Activated naive CD4-positive, alpha-beta T cell treated with anti-CD3 and anti-CD28 coated beads for 36 hours (primary cell): ENCODE data around the gene GABBR2. TPM values are rescaled to one million over a fixed set of nuclear protein-coding genes. Genes with fewer than 3 reads are reported as not detected.

Experiments used
- CTCF ChIA-PET: fragments of 350-600 bp; sonication (Branson Sonifier 250); formaldehyde crosslinking; loops from one replicate; lab custom pipeline; 2021; ENCODE audit warnings: antibody characterized with exemption; lab: Charles Lee
- DNase-seq: peaks from one replicate; pipeline ENCODE4 v3.0.0-alpha.2; 2020
- H3K27ac Mint-ChIP-seq: one replicate; pipeline ENCODE4 v1.8.0; 2021; ENCODE audit warnings: mild to moderate bottlenecking, mixed read lengths
- H3K27me3 Mint-ChIP-seq: one replicate; pipeline ENCODE4 v1.8.0; 2021; ENCODE audit warnings: low read depth, mixed read lengths
- H3K36me3 Mint-ChIP-seq: one replicate; pipeline ENCODE4 v1.8.0; 2021; ENCODE audit warnings: low read depth, mixed read lengths
- H3K4me1 Mint-ChIP-seq: one replicate; pipeline ENCODE4 v1.8.0; 2021; ENCODE audit warnings: low read depth, mixed read lengths
- H3K4me3 Mint-ChIP-seq: one replicate; pipeline ENCODE4 v1.8.0; 2021; ENCODE audit warnings: mild to moderate bottlenecking, moderate library complexity, mixed read lengths
- H3K9me3 Mint-ChIP-seq: one replicate; pipeline ENCODE4 v1.8.0; 2021; ENCODE audit warnings: mixed read lengths
- intact Hi-C: fragments of 100-400 bp; cut with micrococcal nuclease; formaldehyde crosslinking; loops from one replicate; pipeline ENCODE4 v1.15.1; 2023
- total RNA-seq, 2 experiments: library from RNA; stranded (reverse); gene quantifications; one replicate each; pipeline ENCODE4 v1.2.3, GENCODE V29; 2021

The GABBR2 gene
- total RNA-seq, 2 experiments from 2014 or later: not detected

DNA sequence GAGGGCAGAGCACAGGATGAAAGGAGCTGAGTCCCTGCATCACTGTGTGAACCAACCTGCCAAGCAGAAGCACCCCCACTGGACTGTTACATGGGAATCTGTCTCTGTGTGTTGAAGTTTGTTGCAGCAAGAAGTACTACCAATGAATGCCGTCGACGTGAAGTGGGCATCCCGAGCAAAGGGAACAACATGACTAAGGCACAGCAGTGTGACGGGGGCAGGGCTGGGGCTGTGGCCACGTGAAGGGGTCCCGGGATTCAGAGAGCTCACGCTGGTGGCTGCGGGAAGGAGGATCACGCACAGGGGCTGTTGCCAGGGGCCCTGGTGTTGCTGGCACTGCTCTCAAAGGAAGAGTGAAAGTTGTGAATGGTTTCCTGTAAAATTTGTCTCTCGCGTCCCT is 27.5 kb upstream of the GABBR2 start:
- no peak for DNase-seq
- Mint-ChIP-seq H3K9me3 (peaks cover 8% of the 10 kb centered on the region), H3K27ac (no peak overlapping the region), H3K36me3 (peaks cover 31% of the 10 kb centered on the region), H3K4me1 (no peaks in the 10 kb centered on the region), H3K4me3 (no peak overlapping the region), H3K27me3 (no peaks in the 10 kb centered on the region)
- intact Hi-C loops: no loop called here
- CTCF ChIA-PET: no interaction called here

GRCh38 chr9:98732801-98733200 is 24.1 kb upstream of the GABBR2 start:
- CTCF ChIA-PET: no interaction called here
- H3K4me3 Mint-ChIP-seq: no peak overlapping the region

DNA sequence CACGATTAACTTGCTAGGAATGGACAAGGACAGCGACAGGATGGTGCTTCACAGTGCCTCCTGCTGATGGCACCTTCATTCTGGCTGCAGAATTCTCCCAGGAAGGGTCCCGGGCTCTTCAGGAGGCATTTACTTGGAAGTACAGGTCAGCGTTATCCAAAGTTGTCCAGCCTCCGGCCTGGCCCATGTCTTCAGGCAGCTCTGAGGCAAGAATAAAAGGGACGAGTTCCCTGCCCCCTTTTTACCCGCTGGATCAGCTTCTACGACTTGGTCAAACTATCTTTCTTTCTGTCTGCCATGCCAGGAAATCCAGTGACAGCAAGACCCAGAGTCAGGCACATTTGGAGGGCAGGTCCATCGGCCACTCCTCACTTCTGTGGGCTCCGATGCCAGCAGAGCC is 23.4 kb upstream of the GABBR2 start:
- no peak overlapping the region for H3K27ac Mint-ChIP-seq
- no peak overlapping the region for H3K4me3 Mint-ChIP-seq
- intact Hi-C loops: no loop called here
- no peaks in the 10 kb centered on the region for H3K27me3 Mint-ChIP-seq
- H3K9me3 Mint-ChIP-seq: no peaks in the 10 kb centered on the region
- DNase-seq: no peak
- CTCF ChIA-PET: interaction anchor here (1.6 kb wide), 1 partner anchor 43 kb away, joined by 3 read pairs; no protein-coding TSS in a partner anchor
- H3K4me1 Mint-ChIP-seq: no peaks in the 10 kb centered on the region
- peaks cover 5% of the 10 kb centered on the region for H3K36me3 Mint-ChIP-seq

More at GRCh38 chr9:98732801-98733200, 24.1 kb upstream of the GABBR2 start:
- no peaks in the 10 kb centered on the region for H3K9me3 Mint-ChIP-seq
- peaks cover 9% of the 10 kb centered on the region for H3K36me3 Mint-ChIP-seq
- H3K4me1 Mint-ChIP-seq: no peaks in the 10 kb centered on the region
- no peaks in the 10 kb centered on the region for H3K27me3 Mint-ChIP-seq
- no peak overlapping the region for H3K27ac Mint-ChIP-seq
- intact Hi-C loops: no loop called here
- no peak for DNase-seq

DNA sequence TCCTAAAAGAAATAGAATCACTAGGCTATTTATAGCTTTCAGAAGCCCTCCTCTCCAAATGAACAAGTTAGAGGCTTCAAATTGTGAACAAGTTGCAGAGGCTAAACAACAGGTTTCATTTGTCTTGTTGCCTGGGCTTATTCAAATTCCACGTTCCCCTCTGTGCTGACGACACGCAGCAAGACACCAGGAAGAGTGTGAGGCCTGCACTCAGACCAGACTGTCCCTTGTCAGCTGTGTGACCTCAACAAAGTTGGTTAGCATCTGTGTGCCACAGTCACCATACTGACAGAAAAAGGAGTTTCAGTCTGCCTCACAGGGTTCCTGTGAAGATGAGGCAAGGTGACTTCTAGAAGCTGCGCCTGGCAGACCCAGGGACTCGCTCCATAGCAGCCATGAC is 22.1 kb upstream of the GABBR2 start:
- H3K9me3 Mint-ChIP-seq: no peaks in the 10 kb centered on the region
- H3K4me3 Mint-ChIP-seq: no peak overlapping the region
- H3K27me3 Mint-ChIP-seq: peaks cover 2% of the 10 kb centered on the region
- H3K36me3 Mint-ChIP-seq: no peaks in the 10 kb centered on the region
- no peak overlapping the region for H3K27ac Mint-ChIP-seq
- no peaks in the 10 kb centered on the region for H3K4me1 Mint-ChIP-seq
- DNase-seq: no peak
- intact Hi-C loops: no loop called here
- CTCF ChIA-PET: interaction anchor here (1.6 kb wide), 1 partner anchor 45 kb away, joined by 3 read pairs; no protein-coding TSS in a partner anchor

GRCh38 chr9:98728500-98728899 is 19.8 kb upstream of the GABBR2 start:
- intact Hi-C loops: no loop called here
- H3K27me3 Mint-ChIP-seq: peaks cover 11% of the 10 kb centered on the region
- no peak for DNase-seq
- H3K27ac Mint-ChIP-seq: no peak overlapping the region
- H3K36me3 Mint-ChIP-seq: no peaks in the 10 kb centered on the region
- H3K4me1 Mint-ChIP-seq: no peaks in the 10 kb centered on the region
- H3K9me3 Mint-ChIP-seq: no peaks in the 10 kb centered on the region
- CTCF ChIA-PET: no interaction called here
- H3K4me3 Mint-ChIP-seq: no peak overlapping the region

DNA sequence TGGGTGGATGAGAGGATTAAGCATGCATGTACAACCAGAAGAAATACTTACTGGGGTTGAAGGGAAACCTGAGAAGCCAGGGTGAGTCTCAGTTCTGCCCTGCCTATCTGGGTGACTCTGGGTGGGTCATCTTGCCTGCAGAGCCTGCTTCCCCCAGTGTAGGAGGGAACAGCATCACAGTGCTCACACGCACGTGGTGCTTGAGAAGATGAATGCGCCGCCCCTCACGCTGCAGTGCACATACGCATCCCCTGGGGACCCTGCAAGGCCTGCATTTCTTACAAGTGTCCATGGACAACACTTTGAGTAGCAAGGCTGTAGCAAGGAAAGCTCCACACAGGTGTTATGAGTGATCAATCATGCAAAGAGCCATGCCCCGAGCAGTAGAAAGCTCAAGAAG is 18.7 kb upstream of the GABBR2 start:
- DNase-seq: no peak
- H3K4me1 Mint-ChIP-seq: no peaks in the 10 kb centered on the region
- H3K9me3 Mint-ChIP-seq: no peaks in the 10 kb centered on the region
- H3K36me3 Mint-ChIP-seq: no peaks in the 10 kb centered on the region
- no peak overlapping the region for H3K4me3 Mint-ChIP-seq
- CTCF ChIA-PET: interaction anchor here (1.8 kb wide), 1 partner anchor 49 kb away, joined by 8 read pairs; no protein-coding TSS in a partner anchor
- H3K27ac Mint-ChIP-seq: no peak overlapping the region
- H3K27me3 Mint-ChIP-seq: peaks cover 18% of the 10 kb centered on the region
- intact Hi-C loops: no loop called here

GRCh38 chr9:98726735-98727134 is 18.0 kb upstream of the GABBR2 start:
- no peaks in the 10 kb centered on the region for H3K9me3 Mint-ChIP-seq
- peaks cover 21% of the 10 kb centered on the region for H3K27me3 Mint-ChIP-seq
- H3K27ac Mint-ChIP-seq: no peak overlapping the region
- CTCF ChIA-PET: interaction anchor here (1.8 kb wide), 1 partner anchor 49 kb away, joined by 8 read pairs; no protein-coding TSS in a partner anchor
- H3K4me3 Mint-ChIP-seq: no peak overlapping the region
- no peak for DNase-seq
- no peaks in the 10 kb centered on the region for H3K4me1 Mint-ChIP-seq
- intact Hi-C loops: no loop called here
- H3K36me3 Mint-ChIP-seq: no peaks in the 10 kb centered on the region

DNA sequence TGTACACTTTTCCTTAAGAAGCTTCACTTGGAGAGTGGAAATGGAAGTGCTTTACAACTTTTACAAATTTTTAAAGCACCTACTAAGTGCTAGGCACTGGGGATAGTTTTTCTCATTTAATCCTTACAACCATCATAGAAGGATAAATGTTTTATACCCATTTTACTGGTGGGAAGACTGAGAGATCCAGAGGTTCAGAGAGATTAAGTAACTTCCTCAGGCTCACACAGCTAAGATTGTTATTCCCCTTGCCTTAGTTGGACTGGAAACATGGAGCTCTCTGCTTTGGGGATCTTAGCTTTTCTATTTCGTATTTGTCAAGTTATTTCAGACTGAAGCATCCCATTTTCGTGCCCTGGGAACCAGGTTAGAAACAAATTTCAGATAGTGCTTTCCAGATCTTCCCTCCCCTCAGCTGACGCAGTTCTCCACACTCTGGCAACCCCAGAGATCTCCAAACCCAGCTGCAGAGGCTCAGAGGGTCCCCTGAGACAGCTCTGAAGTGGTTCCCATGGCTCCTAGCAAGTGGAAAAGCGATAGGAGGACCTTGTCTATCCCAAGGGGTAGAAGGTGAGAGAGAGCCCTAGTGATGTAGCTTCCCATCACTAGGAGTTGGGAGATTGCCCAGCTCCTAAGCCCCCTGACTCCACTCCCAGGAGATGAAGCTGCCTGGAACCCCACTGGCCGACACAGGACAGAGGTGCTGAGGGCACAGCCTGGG is 16.2 kb upstream of the GABBR2 start:
- no peaks in the 10 kb centered on the region for H3K4me1 Mint-ChIP-seq
- DNase-seq: no peak
- no peaks in the 10 kb centered on the region for H3K36me3 Mint-ChIP-seq
- CTCF ChIA-PET: no interaction called here
- no peaks in the 10 kb centered on the region for H3K9me3 Mint-ChIP-seq
- H3K27ac Mint-ChIP-seq: no peak overlapping the region
- intact Hi-C loops: no loop called here
- H3K4me3 Mint-ChIP-seq: no peak overlapping the region
- peaks cover 25% of the 10 kb centered on the region for H3K27me3 Mint-ChIP-seq

DNA sequence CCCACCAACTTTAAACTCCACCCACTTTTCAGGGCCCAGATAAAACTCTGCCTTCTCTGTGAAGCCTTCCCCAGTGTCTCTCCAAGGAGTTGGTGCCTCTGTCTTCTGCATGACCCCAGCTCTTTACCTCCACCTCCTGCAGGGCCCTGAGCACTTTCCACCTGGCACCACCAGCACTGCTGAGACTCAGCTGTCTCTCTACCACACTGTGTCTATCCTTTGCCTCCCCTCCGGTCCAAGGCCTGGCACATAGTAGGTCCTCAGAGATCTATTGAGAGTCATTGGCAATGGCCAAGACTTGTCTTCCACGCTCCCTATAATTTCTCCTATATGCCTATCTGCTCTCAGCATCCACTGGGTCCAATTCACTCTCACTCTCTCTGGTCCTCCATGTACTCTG is 12.9 kb upstream of the GABBR2 start:
- no peaks in the 10 kb centered on the region for H3K9me3 Mint-ChIP-seq
- no peak overlapping the region for H3K4me3 Mint-ChIP-seq
- CTCF ChIA-PET: interaction anchor here (0.6 kb wide), 1 partner anchor 51 kb away, joined by 3 read pairs; no protein-coding TSS in a partner anchor
- H3K27ac Mint-ChIP-seq: no peak overlapping the region
- no peak for DNase-seq
- H3K27me3 Mint-ChIP-seq: peaks cover 26% of the 10 kb centered on the region
- intact Hi-C loops: no loop called here
- no peaks in the 10 kb centered on the region for H3K36me3 Mint-ChIP-seq
- no peaks in the 10 kb centered on the region for H3K4me1 Mint-ChIP-seq

DNA sequence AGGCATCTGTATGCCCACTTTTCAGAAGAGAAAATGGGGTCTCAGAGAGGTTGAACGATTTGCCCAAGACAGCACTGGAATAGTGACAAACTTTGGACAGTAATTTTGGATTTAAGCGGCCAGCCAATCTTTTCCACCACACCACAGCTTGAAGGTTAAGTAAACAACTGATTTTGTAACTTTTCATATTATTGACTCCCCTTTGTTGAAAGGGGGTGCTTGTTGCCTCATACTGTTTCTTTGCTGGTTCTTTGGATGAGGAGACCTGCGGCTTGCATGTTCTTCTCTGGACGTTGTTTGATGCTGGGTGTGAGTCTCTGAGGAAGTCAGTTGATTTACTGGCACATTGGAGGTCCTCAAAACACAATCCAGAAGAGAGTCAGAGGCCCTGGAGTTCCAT is 11.7 kb upstream of the GABBR2 start:
- no peak for DNase-seq
- peaks cover 26% of the 10 kb centered on the region for H3K27me3 Mint-ChIP-seq
- no peaks in the 10 kb centered on the region for H3K36me3 Mint-ChIP-seq
- H3K4me1 Mint-ChIP-seq: no peaks in the 10 kb centered on the region
- no peak overlapping the region for H3K4me3 Mint-ChIP-seq
- CTCF ChIA-PET: interaction anchor here (0.6 kb wide), 1 partner anchor 21 kb away, joined by 3 read pairs; no protein-coding TSS in a partner anchor
- no peaks in the 10 kb centered on the region for H3K9me3 Mint-ChIP-seq
- H3K27ac Mint-ChIP-seq: no peak overlapping the region
- intact Hi-C loops: no loop called here

GRCh38 chr9:98719055-98719454 is 10.3 kb upstream of the GABBR2 start:
- no peaks in the 10 kb centered on the region for H3K9me3 Mint-ChIP-seq
- no peaks in the 10 kb centered on the region for H3K36me3 Mint-ChIP-seq
- CTCF ChIA-PET: no interaction called here
- no peak overlapping the region for H3K4me3 Mint-ChIP-seq
- intact Hi-C loops: no loop called here
- peaks cover 20% of the 10 kb centered on the region for H3K27me3 Mint-ChIP-seq
- no peak for DNase-seq
- H3K4me1 Mint-ChIP-seq: no peaks in the 10 kb centered on the region
- no peak overlapping the region for H3K27ac Mint-ChIP-seq

DNA sequence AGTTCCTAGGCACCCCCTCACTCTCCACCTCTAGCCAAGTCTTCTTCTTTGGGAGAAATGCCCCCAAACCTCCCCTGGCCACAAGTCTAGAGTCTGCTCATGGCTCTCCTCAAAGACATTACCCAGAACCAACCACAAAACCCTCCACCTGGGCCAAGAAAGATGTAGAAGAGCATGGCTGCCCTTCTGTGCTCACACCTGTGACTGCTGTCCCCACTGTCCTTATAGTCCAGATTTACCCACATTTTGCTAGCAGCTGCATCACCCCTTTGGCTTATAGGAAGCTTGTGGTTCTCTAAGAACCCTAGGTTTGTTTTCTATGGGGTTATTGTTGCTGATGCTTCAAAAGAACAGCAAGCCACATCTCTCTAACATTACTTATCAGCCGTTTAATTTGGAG is 6.1 kb upstream of the GABBR2 start:
- intact Hi-C loops: no loop called here
- H3K4me1 Mint-ChIP-seq: no peaks in the 10 kb centered on the region
- no peaks in the 10 kb centered on the region for H3K9me3 Mint-ChIP-seq
- DNase-seq: no peak
- H3K36me3 Mint-ChIP-seq: no peaks in the 10 kb centered on the region
- H3K4me3 Mint-ChIP-seq: no peak overlapping the region
- CTCF ChIA-PET: no interaction called here
- H3K27ac Mint-ChIP-seq: no peak overlapping the region
- peaks cover 25% of the 10 kb centered on the region for H3K27me3 Mint-ChIP-seq

DNA sequence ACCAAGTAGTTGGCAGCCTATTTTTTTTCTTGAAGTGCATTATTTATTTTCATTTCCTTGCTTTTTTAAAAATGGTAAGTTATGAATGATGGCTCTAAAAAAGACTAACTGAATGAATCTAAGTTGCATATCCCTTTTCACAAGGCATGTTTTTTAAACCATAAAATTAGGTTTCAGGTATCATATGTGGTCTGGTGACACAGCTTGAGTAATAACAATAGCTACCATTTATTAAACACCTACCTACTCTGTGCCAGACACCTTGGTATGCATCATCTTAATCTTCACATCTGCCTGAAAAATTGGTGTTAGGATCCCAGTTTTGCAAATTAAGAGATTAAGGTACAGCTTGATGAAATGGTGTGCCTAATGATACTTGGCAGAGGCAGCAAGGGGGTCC is 4.3 kb upstream of the GABBR2 start:
- H3K36me3 Mint-ChIP-seq: no peaks in the 10 kb centered on the region
- H3K27me3 Mint-ChIP-seq: peaks cover 30% of the 10 kb centered on the region
- DNase-seq: no peak
- H3K27ac Mint-ChIP-seq: no peak overlapping the region
- H3K9me3 Mint-ChIP-seq: no peaks in the 10 kb centered on the region
- intact Hi-C loops: no loop called here
- no peaks in the 10 kb centered on the region for H3K4me1 Mint-ChIP-seq
- CTCF ChIA-PET: no interaction called here
- H3K4me3 Mint-ChIP-seq: no peak overlapping the region
